IPS-NIHi7 (cell line): ENCODE data around the gene MED12L.

Source experiments
- DNase-seq: peaks from one replicate; pipeline ENCODE4 v3.0.0; 2012; ENCODE audit warnings: mixed read lengths; ENCODE audit errors: extremely low spot score

MED12L gene

GRCh38 chr3:151296226-151296625 is 210.8 kb downstream of the MED12L start:
- no peak for DNase-seq

- no peak for DNase-seq
Measured at GRCh38 chr3:151297429-151297828, 212.0 kb downstream of the MED12L start.

- no peak for DNase-seq
Measured at GRCh38 chr3:151299006-151299405, 213.5 kb downstream of the MED12L start.

GRCh38 chr3:151300539-151300938 is 215.1 kb downstream of the MED12L start:
- no peak for DNase-seq

GRCh38 chr3:151301787-151302186 is 216.3 kb downstream of the MED12L start:
- DNase-seq = no peak

- DNase-seq = no peak
Measured at GRCh38 chr3:151303751-151304150, 218.3 kb downstream of the MED12L start.

- peak; percentile 84 for DNase-seq
Measured at GRCh38 chr3:151305060-151305774, 219.8 kb downstream of the MED12L start.

- no peak for DNase-seq
Measured at GRCh38 chr3:151305775-151306151, 220.3 kb downstream of the MED12L start.

GRCh38 chr3:151306168-151306810 is 220.8 kb downstream of the MED12L start:
- DNase-seq = no peak

GRCh38 chr3:151307131-151307530 is 221.7 kb downstream of the MED12L start:
- DNase-seq = no peak

- DNase-seq = no peak
Measured at GRCh38 chr3:151307583-151308488, 222.4 kb downstream of the MED12L start.

- DNase-seq = no peak
Measured at GRCh38 chr3:151309566-151309965, 224.1 kb downstream of the MED12L start.

- no peak for DNase-seq
Measured at GRCh38 chr3:151312972-151313371, 227.5 kb downstream of the MED12L start.

- DNase-seq = no peak
Measured at GRCh38 chr3:151314137-151314536, 228.7 kb downstream of the MED12L start.

- DNase-seq = no peak
Measured at GRCh38 chr3:151314593-151314992, 229.1 kb downstream of the MED12L start.

- DNase-seq = no peak
Measured at GRCh38 chr3:151315136-151315535, 229.7 kb downstream of the MED12L start.

- DNase-seq = no peak
Measured at GRCh38 chr3:151315846-151316245, 230.4 kb downstream of the MED12L start.

- peak; percentile 53 for DNase-seq
Measured at GRCh38 chr3:151316267-151316991, 231.0 kb downstream of the MED12L start, which contains the start of gene GPR87. Gene GPR87, minus strand, starts transcription at chr3:151316820. Its CDS starts 16,720 bp downstream, at chr3:151300100.

GRCh38 chr3:151318313-151318712 is 232.8 kb downstream of the MED12L start:
- no peak for DNase-seq

- no peak for DNase-seq
Measured at GRCh38 chr3:151318991-151319390, 233.5 kb downstream of the MED12L start.

GRCh38 chr3:151319628-151320027 is 234.2 kb downstream of the MED12L start:
- DNase-seq = no peak

- DNase-seq = no peak
Measured at GRCh38 chr3:151320131-151320530, 234.7 kb downstream of the MED12L start.
